ENCODE measurements around the gene FAM43A.

Gene FAM43A

DNA sequence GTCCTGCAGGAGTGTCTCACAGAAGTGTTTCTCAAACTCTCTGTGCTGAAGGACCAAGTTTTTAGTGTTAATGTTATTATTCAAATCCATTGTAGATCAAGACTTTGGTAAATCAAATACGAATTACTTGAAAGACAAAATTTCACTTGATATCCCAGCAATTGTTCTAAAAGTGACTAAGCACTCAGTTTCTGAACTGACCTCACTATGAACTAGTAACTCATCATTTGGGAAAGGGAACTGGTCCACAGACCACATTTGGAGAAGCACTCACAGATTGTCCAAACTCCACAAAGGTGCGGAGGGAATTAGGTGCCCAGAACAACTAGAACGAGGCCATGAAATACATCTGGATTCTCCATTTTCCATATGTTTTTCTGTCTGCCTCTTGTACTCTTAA is 25.6 kb downstream of the FAM43A start:
- no peak for DNase-seq (ENCODE audit: low spot score)

- no peak for DNase-seq (ENCODE audit: low spot score)
These were observed 26.2 kb downstream of the FAM43A start for GRCh38 chr3:194711913-194712312.

- DNase-seq (ENCODE audit: low spot score): no peak
These were observed 27.8 kb downstream of the FAM43A start for GRCh38 chr3:194713299-194714136.

DNA sequence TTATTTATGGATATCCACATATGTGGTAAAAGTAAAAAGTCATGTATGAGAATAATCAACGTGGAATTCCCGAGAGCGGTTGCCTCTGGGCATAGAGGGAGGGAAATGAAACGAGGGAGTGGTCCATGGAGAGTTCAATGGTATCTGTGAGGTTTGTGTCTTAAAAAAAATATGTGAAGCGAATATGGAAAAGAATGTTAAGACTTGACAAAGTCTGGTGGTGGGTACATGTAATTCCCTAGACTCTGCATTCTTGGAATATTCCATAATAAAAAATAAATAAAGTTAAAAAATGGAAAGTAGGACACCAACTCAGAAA is 28.4 kb downstream of the FAM43A start:
- no peak for DNase-seq (ENCODE audit: low spot score)

DNA sequence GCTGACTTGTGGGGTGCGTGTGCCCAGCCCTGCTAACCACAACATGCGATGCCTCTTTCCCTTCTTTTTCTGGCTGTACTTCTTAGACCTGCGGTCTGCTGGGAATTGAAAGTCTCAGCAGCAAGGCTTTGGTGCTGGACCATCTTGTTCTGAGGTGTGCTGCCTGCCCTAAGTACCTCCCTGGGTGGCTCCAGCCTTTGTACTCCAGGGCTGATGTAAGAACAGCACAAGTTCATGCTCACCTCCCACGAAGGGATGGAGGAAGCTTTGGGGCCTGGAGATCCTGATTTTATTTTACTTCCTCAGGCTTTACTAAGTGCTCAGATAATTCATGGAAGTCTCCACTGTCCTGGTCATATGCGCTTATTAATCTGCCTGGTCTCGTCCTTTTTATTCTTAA is 28.9 kb downstream of the FAM43A start:
- no peak for DNase-seq (ENCODE audit: low spot score)

DNA sequence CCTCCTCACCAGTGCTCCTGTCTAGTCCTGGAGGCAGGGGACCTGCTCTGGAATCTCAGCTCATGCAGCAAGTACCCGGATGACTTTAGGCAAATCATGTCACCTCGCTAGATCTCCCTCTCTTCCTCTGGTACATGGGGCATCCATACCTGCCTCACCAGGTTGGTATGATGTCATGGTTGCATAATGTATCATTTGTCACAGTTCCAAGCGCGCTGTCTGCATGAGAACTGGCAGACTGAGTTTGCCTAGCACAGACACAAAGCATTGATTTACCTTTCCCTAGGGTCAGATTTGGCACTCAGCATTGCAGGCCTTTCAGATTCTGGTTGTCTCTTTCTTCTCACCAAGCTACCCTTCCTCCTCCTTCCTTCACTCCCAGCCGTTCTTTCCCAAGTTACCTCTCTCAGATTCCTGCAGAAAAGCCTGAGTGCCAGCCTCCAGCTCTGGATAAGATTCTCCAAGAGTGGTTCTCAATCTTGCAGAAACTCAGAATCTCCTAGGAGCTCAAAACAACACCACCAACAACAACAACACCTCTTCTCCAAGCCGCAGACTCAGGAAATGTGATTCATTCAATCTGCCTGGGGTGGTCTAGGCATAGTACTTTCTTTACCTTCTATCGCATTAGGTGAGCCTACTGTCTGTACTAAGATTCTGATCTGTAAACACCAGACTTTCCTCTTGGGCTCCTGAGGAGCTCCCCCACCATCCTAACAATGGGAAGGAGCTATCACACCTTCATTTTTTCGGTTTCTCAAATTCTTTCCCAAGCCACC is 29.5 kb downstream of the FAM43A start:
- DNase-seq (ENCODE audit: low spot score): no peak

- no peak for DNase-seq (ENCODE audit: low spot score)
These were observed 32.4 kb downstream of the FAM43A start for GRCh38 chr3:194718079-194718478.

DNA sequence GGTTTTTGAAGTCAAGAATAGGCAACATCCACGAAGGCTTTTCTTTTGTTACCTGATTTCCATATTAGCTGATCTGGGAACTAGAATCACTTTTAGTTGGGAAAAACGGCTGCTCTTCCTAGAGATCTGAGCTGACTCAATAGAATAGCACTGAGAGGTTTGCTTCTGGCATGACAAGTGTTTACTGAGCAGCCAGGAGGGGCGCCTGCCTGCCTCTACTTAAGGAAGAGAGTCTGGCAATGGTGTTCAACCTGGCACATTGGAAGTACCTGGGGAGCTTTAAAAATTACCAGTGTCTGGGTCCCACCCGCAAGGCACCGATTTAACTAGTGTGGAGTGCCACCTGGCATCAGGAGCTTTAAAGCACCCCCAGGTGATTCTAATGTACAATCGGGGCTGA is 34.4 kb downstream of the FAM43A start:
- no peak for DNase-seq (ENCODE audit: low spot score)

GRCh38 chr3:194723846-194724618 is 38.3 kb downstream of the FAM43A start:
- no peak for DNase-seq (ENCODE audit: low spot score)

GRCh38 chr3:194725346-194725745 is 39.7 kb downstream of the FAM43A start:
- no peak for DNase-seq (ENCODE audit: low spot score)

DNA sequence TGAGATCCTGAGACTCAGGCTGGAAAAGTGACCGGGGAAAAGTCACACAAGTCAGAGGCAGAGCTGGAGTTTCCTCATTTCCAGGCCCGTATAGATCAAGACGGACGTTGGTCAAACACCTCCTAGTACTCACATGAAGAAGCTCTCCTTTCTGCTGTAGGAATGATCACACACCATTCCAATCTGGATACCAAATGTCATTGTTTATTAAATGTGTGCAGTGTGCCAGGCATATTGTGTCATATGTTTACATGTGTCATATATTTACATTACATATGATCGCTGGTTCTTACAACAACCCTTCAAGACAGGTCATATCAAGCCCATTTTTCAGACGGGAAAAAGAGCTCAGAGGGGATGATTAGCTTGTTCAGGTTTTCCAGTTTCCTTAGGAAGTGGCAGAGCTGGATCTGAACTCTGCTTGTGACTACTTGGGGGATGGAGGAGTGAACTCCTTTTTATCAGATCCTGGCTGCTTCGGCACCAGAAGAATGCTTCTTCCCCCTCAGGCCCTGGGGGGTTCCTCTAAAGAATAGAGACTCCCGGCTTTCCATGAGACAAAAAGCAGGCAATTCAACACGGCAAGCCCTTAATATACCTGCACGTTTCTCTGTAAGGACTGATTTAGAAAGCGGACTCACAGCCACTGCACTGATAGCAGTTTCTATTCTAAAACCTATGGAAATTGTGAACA is 41.9 kb downstream of the FAM43A start:
- no peak for DNase-seq (ENCODE audit: low spot score)

DNA sequence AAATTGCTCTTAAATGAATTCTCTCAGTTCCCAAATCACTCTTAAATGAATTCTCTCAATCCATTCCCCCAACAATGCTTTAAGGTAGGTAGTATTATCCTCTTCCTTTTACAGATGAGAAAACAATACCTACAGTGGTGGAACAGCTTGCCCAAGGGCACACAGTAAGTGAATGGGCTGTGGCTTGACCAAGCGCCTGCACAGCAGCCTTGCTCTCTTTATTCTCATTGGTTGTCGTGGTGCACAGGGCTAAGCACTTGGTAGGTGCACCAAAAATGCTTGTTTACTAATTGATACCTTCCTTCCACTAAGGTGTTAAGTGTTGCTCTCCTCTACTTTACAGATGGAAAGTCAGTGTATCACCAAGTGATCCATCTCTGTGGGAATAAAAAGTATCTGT is 43.3 kb downstream of the FAM43A start:
- no peak for DNase-seq (ENCODE audit: low spot score)

- no peak for DNase-seq (ENCODE audit: low spot score)
These were observed 44.7 kb downstream of the FAM43A start for GRCh38 chr3:194730365-194730764.

DNA sequence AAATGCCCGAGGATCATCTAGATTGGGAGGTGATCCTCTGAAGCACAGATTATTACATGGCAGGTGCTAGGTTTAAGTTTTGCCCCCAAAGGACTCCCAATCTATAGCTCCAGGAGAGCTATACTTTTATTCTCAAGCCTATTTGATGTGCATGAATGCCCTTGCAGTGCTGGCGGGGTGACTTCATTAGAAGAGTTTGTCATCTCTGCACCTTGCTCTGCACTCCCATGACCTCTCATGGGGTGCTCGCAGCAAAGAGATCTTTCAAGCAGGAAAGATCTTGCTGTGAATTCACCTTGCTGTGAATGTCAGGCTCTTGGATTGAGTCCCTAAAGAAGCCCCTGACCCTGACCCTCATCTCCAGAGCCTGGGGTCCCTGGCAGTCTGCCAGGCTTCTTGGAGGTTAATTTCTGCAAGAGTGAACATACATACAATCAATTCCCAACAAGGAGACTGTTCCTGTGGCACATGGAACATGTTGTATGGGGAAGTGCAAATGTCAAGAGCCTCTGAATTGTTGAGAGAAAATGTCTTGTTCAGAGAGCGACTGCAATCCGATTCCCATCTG is 45.9 kb downstream of the FAM43A start:
- no peak for DNase-seq (ENCODE audit: low spot score)

DNA sequence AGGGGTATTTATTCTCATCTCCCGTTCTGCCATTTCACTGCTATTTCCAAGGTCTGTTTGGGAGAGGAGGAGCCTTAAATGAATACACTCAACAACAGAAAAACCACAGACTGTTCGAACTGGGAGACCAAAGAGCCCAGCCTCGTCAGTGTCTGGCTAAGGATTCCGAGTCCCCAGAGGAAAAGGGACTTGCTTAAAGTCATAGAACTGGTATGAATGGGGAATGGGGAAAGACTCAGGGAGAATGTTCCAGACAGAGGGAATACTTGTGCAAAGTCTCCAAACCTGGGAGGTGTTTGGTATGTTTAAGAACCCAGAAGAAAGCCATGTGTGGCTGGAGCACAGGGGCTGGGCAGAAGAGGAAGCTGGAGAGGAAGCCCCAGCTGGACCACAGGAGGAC is 46.9 kb downstream of the FAM43A start:
- no peak for DNase-seq (ENCODE audit: low spot score)

DNA sequence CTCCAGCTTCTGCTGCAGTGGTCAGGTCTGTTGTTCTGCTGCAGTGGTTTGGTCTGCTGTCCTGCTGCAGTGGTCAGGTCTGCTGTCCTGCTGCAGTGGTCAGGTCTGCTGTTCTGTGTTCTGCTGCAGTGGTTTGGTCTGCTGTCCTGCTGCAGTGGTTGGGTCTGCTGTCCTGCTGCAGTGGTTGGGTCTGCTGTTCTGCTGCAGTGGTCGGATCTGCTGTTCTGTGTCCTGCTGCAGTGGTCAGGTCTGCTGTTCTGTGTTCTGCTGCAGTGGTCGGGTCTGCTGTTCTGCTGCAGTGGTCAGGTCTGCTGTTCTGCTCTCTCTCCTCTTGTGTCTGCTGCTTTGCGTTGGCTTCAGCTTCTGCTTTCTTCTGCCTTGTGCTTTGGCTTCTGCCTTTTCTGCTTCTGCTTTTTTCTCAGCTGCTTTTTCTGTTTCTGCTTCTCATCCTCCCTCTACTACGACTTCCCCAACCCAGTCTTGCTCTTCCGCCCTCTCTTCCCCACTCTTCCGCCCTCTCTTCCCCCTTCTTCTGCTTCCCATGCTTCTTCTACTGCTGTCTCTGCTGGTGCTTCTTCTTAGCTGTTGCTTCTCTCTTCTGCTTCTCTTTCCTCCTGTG is 50.7 kb downstream of the FAM43A start:
- no peak for DNase-seq (ENCODE audit: low spot score)

DNA sequence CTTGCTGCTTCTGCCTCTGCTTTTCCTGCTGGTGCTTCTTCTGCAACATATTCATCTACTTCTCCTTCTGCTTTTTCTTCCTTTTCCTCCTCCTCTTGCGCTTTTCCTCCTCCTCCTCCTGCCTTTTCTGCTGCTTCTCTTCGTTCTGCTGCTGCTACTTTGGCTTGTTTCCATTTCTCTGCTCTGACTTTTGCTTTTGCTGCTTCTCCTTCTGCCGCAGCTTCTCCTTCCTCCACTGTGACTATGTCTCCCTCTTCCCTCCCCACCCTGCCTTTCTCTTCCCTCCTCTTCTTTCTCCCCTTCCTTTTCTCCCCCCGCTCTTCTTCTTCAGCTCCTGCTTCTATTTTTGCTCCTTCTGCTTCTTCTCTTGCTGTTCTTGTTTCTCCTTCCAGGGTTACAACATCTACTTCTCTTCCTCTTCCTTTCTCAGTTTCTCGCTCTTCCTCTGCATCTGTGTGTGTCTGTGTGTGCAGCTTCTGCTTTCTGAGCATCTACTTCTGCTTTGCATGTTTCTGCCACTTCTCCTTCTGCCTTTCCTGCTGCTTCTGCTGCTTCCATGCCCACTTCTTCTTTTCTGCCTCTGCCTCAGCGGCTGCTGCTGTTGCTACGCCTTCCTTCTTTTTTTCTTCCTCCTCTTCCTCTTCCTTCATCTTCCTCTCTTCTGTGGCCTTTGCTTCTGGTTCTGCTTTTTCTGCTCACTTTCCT is 51.4 kb downstream of the FAM43A start:
- DNase-seq (ENCODE audit: low spot score): no peak
